Vagina (tissue), 2 donors: Measurements from ENCODE around the gene COL24A1.

Source experiments
- POLR2A ChIP-seq, 2 donors: fragments of 450-650 bp; IDR thresholded peaks; one replicate each; pipeline ENCODE4 v1.6.1; 2017; ENCODE audit warnings: antibody characterized with exemption in 2 of 2, mild to moderate bottlenecking in 2 of 2, moderate library complexity in 2 of 2
- POLR2AphosphoS5 ChIP-seq, 2 donors: sonication (generic); formaldehyde crosslinking; IDR thresholded peaks; one replicate each; pipeline ENCODE4 v1.9.0; 2017; ENCODE audit warnings: antibody characterized with exemption in 2 of 2, mild to moderate bottlenecking in 2 of 2, low read depth in 1 of 2; ENCODE audit not compliant: insufficient read depth in 1 of 2
- TF ChIP-seq, protein P1 (sequence below), 3 experiments: fragments of 450-650 bp in 2 of 3; fragments of 200-600 bp in 1 of 3; sonication (generic) in 1 of 3; IDR thresholded peaks; one replicate each; pipeline ENCODE4 v1.5.1; 2017 to 2019; ENCODE audit warnings: antibody characterized with exemption in 3 of 3, mild to moderate bottlenecking in 2 of 3, moderate library complexity in 2 of 3

DNA sequence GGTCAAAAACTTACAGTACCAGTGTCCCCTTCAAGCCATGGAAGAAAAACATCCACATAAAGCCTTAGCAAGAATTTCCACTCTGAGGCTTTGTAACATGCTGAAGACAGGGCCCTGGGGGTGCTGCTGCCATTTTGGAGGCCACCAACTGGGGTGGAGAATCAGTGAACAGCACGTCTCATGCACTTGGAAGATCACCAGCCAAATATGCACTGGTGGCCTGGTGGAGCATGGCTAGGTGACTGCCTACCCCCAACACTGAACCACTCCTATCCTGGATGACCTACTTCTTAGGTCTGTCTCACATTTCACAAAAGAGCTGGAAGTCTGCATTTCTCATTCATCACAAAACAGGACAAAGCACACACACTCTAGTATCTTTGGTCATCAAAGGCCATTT lies 126.4 kb downstream of the COL24A1 start:
- TF ChIP-seq, protein P1, sequence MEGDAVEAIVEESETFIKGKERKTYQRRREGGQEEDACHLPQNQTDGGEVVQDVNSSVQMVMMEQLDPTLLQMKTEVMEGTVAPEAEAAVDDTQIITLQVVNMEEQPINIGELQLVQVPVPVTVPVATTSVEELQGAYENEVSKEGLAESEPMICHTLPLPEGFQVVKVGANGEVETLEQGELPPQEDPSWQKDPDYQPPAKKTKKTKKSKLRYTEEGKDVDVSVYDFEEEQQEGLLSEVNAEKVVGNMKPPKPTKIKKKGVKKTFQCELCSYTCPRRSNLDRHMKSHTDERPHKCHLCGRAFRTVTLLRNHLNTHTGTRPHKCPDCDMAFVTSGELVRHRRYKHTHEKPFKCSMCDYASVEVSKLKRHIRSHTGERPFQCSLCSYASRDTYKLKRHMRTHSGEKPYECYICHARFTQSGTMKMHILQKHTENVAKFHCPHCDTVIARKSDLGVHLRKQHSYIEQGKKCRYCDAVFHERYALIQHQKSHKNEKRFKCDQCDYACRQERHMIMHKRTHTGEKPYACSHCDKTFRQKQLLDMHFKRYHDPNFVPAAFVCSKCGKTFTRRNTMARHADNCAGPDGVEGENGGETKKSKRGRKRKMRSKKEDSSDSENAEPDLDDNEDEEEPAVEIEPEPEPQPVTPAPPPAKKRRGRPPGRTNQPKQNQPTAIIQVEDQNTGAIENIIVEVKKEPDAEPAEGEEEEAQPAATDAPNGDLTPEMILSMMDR (IDR thresholded peaks at IDR 0.05), result no peak
- TF ChIP-seq POLR2A (IDR thresholded peaks at IDR 0.05), result no peak
- no peak for TF ChIP-seq POLR2AphosphoS5 (IDR thresholded peaks at IDR 0.05; ENCODE audit: insufficient read depth in 1 of 2, low read depth in 1 of 2)
